Thoracic aorta (tissue), 2 donors: Measurements from ENCODE around the gene GARIN5B. TPM values are rescaled to one million over a fixed set of nuclear protein-coding genes. Genes with fewer than 3 reads are reported as not detected.

Source experiments
- ATAC-seq: fragments of 150-250 bp; one replicate; pipeline ENCODE4 v1.8.0; 2017; ENCODE audit warnings: low read depth; ENCODE audit not compliant: insufficient number of reproducible peaks, low FRiP score
- DNase-seq: peaks from one replicate; pipeline ENCODE4 v3.0.0-alpha.2; 2020; ENCODE audit warnings: low spot score
- H3K27ac ChIP-seq, 2 donors: fragments of 200-600 bp; sonication (generic); 1 replicate in 1 of 2; 2 replicates in 1 of 2; pipeline ENCODE4 v1.5.1; 2016; ENCODE audit warnings: mild to moderate bottlenecking in 2 of 2, moderate library complexity in 2 of 2
- H3K27me3 ChIP-seq: fragments of 200-600 bp; sonication (generic); replicated peaks from 2 replicates; pipeline ENCODE4 v1.6.0; 2016; ENCODE audit warnings: mild to moderate bottlenecking; ENCODE audit not compliant: insufficient read depth
- H3K36me3 ChIP-seq: fragments of 200-600 bp; sonication (generic); one replicate; pipeline ENCODE4 v1.5.1; 2016
- H3K4me1 ChIP-seq, 2 donors: fragments of 200-600 bp; sonication (generic); 1 replicate in 1 of 2; 2 replicates in 1 of 2; pipeline versions ENCODE4 v1.5.1 to v1.6.0; 2016; ENCODE audit warnings: low read depth in 2 of 2, mild to moderate bottlenecking in 1 of 2; ENCODE audit not compliant: control insufficient read depth in 1 of 2
- H3K4me3 ChIP-seq: fragments of 200-600 bp; sonication (generic); 2 replicates; pipeline ENCODE4 v1.5.1; 2016; ENCODE audit warnings: mild to moderate bottlenecking
- H3K9me3 ChIP-seq: fragments of 200-600 bp; sonication (generic); 2 replicates; pipeline ENCODE4 v1.5.1; 2016
- total RNA-seq, 2 donors: library from RNA; depleted of rRNA; stranded (reverse); fragments of >200 nt; gene quantifications; one replicate each; pipeline versions ENCODE4 v1.1.0 to v1.2.3, GENCODE V29; 2016
- TF ChIP-seq, protein P1 (sequence below): fragments of 200-600 bp; sonication (generic); IDR thresholded peaks from one replicate; pipeline ENCODE4 v1.5.1; 2019; ENCODE audit warnings: antibody characterized with exemption

The GARIN5B gene
- total RNA-seq, 2 donors from 2014 or later, result not detected

DNA sequence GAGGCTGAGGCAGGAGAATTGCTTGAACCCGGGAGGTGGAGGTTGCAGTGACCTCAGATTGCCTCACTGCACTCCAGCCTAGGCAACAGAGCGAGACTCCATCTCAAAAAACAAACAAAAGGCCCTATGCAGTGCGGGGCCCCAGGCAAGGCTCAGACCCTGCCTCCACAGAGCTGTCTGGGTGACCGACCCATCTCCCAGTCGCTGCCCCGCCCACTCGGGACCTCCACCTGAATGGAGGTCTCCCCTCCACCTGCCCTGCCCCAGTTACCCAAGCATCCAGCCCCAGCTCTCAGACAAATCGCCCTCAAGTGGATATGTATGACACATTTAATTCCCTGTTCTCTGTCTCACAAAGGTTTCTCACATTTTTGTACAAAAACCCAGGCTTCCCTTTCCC is 2.2 kb upstream of the GARIN5B start:
- DNase-seq (no peak), ATAC-seq (no peak)
- H3K27me3 ChIP-seq, result peaks cover 13% of the 10 kb centered on the region
- no peak overlapping the region for H3K4me3 ChIP-seq
- H3K27ac ChIP-seq, result no peak overlapping the region
- TF ChIP-seq, protein P1, sequence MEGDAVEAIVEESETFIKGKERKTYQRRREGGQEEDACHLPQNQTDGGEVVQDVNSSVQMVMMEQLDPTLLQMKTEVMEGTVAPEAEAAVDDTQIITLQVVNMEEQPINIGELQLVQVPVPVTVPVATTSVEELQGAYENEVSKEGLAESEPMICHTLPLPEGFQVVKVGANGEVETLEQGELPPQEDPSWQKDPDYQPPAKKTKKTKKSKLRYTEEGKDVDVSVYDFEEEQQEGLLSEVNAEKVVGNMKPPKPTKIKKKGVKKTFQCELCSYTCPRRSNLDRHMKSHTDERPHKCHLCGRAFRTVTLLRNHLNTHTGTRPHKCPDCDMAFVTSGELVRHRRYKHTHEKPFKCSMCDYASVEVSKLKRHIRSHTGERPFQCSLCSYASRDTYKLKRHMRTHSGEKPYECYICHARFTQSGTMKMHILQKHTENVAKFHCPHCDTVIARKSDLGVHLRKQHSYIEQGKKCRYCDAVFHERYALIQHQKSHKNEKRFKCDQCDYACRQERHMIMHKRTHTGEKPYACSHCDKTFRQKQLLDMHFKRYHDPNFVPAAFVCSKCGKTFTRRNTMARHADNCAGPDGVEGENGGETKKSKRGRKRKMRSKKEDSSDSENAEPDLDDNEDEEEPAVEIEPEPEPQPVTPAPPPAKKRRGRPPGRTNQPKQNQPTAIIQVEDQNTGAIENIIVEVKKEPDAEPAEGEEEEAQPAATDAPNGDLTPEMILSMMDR, result no peak
- H3K36me3 ChIP-seq, result no peaks in the 10 kb centered on the region
- no peaks in the 10 kb centered on the region for H3K9me3 ChIP-seq
- H3K4me1 ChIP-seq, result peaks cover 0 to 13% of the 10 kb centered on the region in 2 donors

DNA sequence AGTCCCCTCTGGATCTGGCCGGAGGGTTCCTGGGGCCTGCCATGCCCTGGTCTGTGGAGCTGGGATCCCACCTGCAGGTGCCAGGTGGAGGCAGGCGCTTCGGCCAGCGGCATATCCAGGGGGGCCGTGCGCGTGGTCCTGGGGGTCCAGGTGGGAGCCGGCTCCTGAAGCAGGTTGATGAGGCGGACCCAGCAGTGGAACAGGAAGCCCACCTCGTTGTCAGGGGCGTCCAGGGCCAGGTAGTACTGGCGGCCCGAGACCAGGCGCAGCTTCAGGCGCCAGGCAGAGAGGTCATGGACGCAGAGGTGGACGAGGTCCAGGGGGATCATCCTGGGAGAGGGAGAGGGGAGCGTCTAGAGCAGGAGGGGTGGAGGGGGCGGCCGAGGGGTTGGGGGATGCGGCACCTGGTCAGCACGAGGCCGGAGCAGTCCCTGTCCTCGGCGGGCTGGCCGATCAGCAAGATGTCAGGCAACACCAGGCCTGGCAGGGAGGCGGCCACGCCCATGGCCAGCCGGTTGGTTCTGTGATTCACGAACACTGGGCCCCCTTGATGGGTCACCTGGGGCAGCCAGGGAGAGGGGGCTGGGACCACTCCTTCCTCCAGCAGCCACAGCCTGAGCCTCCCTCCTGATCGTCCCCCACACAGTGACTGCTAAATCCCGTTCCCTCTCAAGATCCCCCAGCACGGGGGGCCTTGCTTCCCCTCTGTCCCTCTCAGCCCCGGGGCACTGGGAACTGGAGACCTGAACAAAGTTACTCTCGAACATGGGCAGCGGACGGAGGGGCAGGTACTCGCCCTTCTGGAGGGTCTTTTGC is 678 bp downstream of the GARIN5B start:
- DNase-seq, result no peak
- Histone ChIP-seq H3K27ac (no peak overlapping the region), H3K9me3 (no peaks in the 10 kb centered on the region), H3K27me3 (no peaks in the 10 kb centered on the region), H3K4me1 (no peaks in the 10 kb centered on the region), H3K4me3 (no peak overlapping the region), H3K36me3 (no peaks in the 10 kb centered on the region)
- TF ChIP-seq, protein P1, result no peak
- no peak for ATAC-seq

DNA sequence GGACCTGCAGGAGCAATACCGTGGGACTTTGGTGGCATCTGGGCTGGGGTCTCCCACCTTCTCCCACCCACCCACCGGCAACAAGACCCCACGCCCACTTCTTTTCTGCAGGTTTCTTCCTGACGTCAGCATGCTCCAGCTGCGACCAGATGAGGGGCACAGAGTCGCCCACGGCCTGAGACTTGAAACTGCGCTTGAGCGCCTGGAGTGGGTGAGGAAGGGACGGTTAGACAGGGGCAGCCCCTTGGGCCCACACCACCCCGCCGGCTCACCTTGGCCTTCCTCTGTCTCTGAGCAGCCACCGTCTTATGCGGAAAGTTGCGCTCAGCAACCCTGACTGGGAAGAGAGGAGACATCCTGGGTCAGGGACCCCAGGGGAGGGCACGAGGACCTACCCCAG is 2.2 kb downstream of the GARIN5B start:
- no peak for ATAC-seq
- Histone ChIP-seq H3K27me3 (no peaks in the 10 kb centered on the region), H3K4me3 (no peak overlapping the region), H3K27ac (no peak overlapping the region), H3K9me3 (no peaks in the 10 kb centered on the region), H3K4me1 (no peaks in the 10 kb centered on the region), H3K36me3 (no peaks in the 10 kb centered on the region)
- TF ChIP-seq, protein P1, result no peak
- DNase-seq, result no peak

DNA sequence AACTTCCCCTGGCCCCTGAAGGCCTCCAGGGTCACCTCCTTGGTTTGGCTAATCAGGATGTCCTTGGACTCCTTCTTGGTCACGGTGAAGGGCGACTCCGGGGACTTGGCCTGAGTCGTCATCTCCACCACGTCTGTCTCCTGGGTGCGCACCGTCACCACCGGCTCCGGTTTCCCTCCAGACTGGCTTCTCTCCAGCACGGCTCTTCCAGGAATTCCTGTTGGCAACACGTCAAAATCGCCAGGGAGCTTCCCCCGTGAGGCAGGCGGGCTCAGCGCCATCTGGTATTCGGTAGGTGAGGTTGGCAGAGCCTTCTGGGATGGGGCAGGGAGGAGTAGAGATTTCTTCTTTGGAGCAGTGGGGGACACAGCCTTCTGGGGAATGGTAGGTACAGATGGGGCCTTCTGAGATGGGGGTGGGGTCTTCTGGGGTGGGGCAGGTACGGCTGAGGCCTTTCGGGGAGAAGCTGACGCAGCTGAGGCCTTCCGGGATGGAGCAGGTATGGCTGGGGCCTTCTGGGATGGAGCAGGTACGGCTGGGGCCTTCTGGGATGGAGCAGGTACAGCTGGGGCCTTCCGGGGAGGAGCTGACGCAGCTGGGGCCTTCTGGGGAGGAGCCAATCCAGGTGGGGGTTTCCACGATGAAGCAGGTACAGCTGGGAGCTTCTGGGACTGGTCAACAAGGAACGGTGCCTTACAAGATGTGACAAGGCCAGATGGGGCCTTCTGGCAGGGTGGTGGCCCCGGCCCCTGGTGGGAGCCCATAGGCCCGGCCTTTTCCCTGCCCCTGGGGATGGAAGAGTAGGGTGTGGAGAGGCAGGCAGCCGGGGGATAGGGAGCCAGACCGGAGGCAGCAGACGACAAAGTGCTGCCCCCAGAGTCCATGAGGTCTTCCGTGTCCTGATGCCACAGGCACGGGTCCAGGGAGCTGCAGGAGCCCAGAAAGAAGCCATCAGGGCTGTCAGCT is 3.8 kb downstream of the GARIN5B start:
- DNase-seq (no peak), ATAC-seq (no peak)
- no peak overlapping the region for H3K4me3 ChIP-seq
- no peaks in the 10 kb centered on the region for H3K27me3 ChIP-seq
- H3K4me1 ChIP-seq, result peaks cover 0 to under 1% of the 10 kb centered on the region in 2 donors
- no peaks in the 10 kb centered on the region for H3K36me3 ChIP-seq
- TF ChIP-seq, protein P1, result no peak
- H3K27ac ChIP-seq, result no peak overlapping the region
- H3K9me3 ChIP-seq, result no peaks in the 10 kb centered on the region

DNA sequence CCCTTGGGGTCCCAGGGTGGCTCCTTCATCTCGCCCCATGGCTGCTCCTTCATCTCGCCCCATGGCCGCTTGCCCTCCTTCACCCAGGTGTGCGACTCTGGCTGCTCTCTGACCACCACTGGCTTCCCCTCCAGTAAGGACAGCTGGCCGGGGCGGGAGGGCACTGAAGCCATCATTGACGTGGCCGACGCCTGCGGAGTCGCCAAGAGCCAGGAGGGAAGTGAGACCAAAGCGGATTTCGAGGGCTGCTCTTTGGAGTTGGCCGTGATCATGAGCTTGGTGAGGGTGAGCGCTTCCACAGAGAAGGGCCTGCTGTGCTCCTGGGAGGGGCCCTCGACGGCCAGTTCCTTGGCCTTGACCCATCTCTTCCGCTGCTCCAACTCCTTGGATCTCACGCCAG is 4.6 kb downstream of the GARIN5B start:
- Histone ChIP-seq H3K4me1 (peaks cover 1 to 8% of the 10 kb centered on the region in 2 donors), H3K27me3 (no peaks in the 10 kb centered on the region)
- no peak for ATAC-seq

More for the DNA sequence above, 4.6 kb downstream of the GARIN5B start:
- TF ChIP-seq, protein P1, result no peak
- Histone ChIP-seq H3K36me3 (no peaks in the 10 kb centered on the region), H3K27ac (no peak overlapping the region), H3K9me3 (no peaks in the 10 kb centered on the region), H3K4me3 (no peak overlapping the region)
- no peak for DNase-seq
